ENCODE results near the gene ANKS3. TPM values are rescaled to one million over a fixed set of nuclear protein-coding genes. Genes with fewer than 3 reads are reported as not detected.

ANKS3 gene
- polyA plus RNA-seq, 2 of the 4 experiments (the other 2 are of a cell fraction): 22.7 to 27.1 TPM

- TF ChIP-seq E2F6 (IDR thresholded peaks at IDR 0.05; ENCODE audit: borderline replicate concordance, low read depth) (no peak), HOXB13 (CRISPR knock-in tag; IDR thresholded peaks at IDR 0.05; ENCODE audit: low read depth) (no peak), HEYL (CRISPR knock-in tag; IDR thresholded peaks at IDR 0.05) (no peak), BCL3 (IDR thresholded peaks at IDR 0.05) (no peak), FOXS1 (CRISPR knock-in tag; IDR thresholded peaks at IDR 0.05) (no peak)
Measured at GRCh38 chr16:4687416-4687815, 46.7 kb downstream of the ANKS3 start (continued).

- no peaks in the 10 kb centered on the region for H3K9me3 ChIP-seq
- ATAC-seq (no peak), DNase-seq (ENCODE audit: low read depth in 1 of 2, low spot score in 1 of 2) (no peak), FAIRE-seq (no peak)
- WGBS (ENCODE audit: missing lambda C conversion rate): 96% methylated on average over 24 of the region's 27 CpGs
- no peak for TF ChIP-seq KDM5A (IDR thresholded peaks at IDR 0.05)
- TF ChIP-seq CHD4 (IDR thresholded peaks at IDR 0.05; ENCODE audit: borderline replicate concordance): no peak
- no peak for TF ChIP-seq MAX (IDR thresholded peaks at IDR 0.05)
- TF ChIP-seq TP53 (CRISPR knock-in tag; IDR thresholded peaks at IDR 0.05): no peak
- TF ChIP-seq FOXS1 (CRISPR knock-in tag; IDR thresholded peaks at IDR 0.05): no peak
- no peak for TF ChIP-seq HDAC2 (IDR thresholded peaks at IDR 0.05)
- no peak for TF ChIP-seq SREBF2 (IDR thresholded peaks at IDR 0.05)
- TF ChIP-seq MAZ (IDR thresholded peaks at IDR 0.05; ENCODE audit: borderline replicate concordance, low read depth, low read length): no peak
- TF ChIP-seq NFE2L2 (conservative IDR thresholded peaks at IDR 0.05; ENCODE audit: low read length): no peak
- no peak for TF ChIP-seq RARB (CRISPR knock-in tag; IDR thresholded peaks at IDR 0.05)
- no peak for TF ChIP-seq GATA3 (IDR thresholded peaks at IDR 0.05; ENCODE audit: borderline replicate concordance)
- no peak for TF ChIP-seq SMC3 (IDR thresholded peaks at IDR 0.05)
- no peak for TF ChIP-seq E2F6 (IDR thresholded peaks at IDR 0.05; ENCODE audit: borderline replicate concordance, low read depth)
- TF ChIP-seq HOXB13 (CRISPR knock-in tag; IDR thresholded peaks at IDR 0.05; ENCODE audit: low read depth): no peak
- TF ChIP-seq ZC3H11A (IDR thresholded peaks at IDR 0.05): no peak
- no peak for TF ChIP-seq HOXB5 (CRISPR knock-in tag; IDR thresholded peaks at IDR 0.05)
- no peak for TF ChIP-seq CBX8 (IDR thresholded peaks at IDR 0.05)
- H3K4me2 ChIP-seq: no peak overlapping the region
- H3K27ac ChIP-seq: no peak overlapping the region
- POLR2A ChIA-PET: no interaction called here
- H3K4me3 ChIP-seq: no peak overlapping the region
- CTCF ChIA-PET: no interaction called here
- no peaks in the 10 kb centered on the region for H3K4me1 ChIP-seq
Measured at GRCh38 chr16:4686497-4687210, 47.4 kb downstream of the ANKS3 start.

DNA sequence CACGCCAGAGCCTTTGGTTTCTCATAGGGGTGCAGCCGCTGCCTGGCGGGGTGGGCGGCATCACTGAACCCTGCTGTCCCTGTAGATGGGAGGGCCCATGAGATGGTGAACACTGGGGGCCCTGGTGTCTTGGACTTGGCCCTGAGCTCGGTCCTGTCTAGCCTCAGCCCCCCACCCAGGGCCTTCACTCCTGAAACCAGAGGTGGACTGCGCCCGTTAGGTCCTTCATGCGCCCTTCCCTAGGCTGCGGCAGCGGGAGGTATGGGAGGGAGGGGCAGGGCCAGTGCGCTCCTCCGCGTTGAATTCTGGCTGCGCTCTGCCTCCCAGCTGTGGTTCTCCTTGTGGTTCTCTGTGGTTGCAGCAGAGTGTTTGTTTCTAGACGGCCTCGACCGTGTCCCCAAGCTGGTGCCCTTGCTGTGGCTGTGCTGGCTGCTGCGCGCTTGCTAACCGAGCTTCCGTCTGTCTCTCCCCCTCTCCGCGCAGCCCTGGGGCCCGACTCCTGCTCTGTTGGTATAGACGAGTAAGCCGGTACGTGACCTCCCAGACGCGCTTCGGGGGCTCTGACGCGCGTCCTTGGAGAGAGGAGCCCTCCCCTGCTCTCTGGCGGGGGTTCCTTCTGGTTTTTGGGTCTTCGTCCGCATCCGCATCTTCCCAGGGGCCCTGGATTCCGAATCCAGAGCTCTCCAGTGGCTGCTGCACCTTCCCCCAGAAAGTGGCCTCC is 48.1 kb downstream of the ANKS3 start:
- WGBS (ENCODE audit: missing lambda C conversion rate): 96% methylated on average over 37 of the region's 38 CpGs
- POLR2A ChIA-PET: no interaction called here
- Histone ChIP-seq H3K4me2 (no peak overlapping the region), H3K4me1 (no peaks in the 10 kb centered on the region), H3K9me3 (no peaks in the 10 kb centered on the region), H3K27ac (no peak overlapping the region), H3K4me3 (no peak overlapping the region)
- CTCF ChIA-PET: no interaction called here
- FAIRE-seq (no peak), ATAC-seq (no peak), DNase-seq (ENCODE audit: low read depth in 1 of 2, low spot score in 1 of 2) (no peak)
- TF ChIP-seq HOXB5 (CRISPR knock-in tag; IDR thresholded peaks at IDR 0.05) (no peak), FOSB (CRISPR knock-in tag; IDR thresholded peaks at IDR 0.05) (no peak), CHD2 (IDR thresholded peaks at IDR 0.05; ENCODE audit: low read length, partially characterized antibody) (no peak), RCOR1 (IDR thresholded peaks at IDR 0.05; ENCODE audit: low read depth, low read length) (no peak), E2F6 (IDR thresholded peaks at IDR 0.05; ENCODE audit: borderline replicate concordance, low read depth) (no peak), HOXA7 (CRISPR knock-in tag; IDR thresholded peaks at IDR 0.05) (no peak), EP300 (IDR thresholded peaks at IDR 0.05) (no peak), KDM5A (IDR thresholded peaks at IDR 0.05) (no peak), CBX2 (IDR thresholded peaks at IDR 0.05; ENCODE audit: borderline replicate concordance, low read depth) (no peak), BCL3 (IDR thresholded peaks at IDR 0.05) (no peak), ESRRA (IDR thresholded peaks at IDR 0.05; ENCODE audit: borderline replicate concordance, low read length) (no peak), POLR2AphosphoS2 (conservative IDR thresholded peaks at IDR 0.05; ENCODE audit: low read length) (no peak), ZNF302 (CRISPR knock-in tag; IDR thresholded peaks at IDR 0.05) (no peak), HEYL (CRISPR knock-in tag; IDR thresholded peaks at IDR 0.05) (no peak)
- TF ChIP-seq, protein P1, sequence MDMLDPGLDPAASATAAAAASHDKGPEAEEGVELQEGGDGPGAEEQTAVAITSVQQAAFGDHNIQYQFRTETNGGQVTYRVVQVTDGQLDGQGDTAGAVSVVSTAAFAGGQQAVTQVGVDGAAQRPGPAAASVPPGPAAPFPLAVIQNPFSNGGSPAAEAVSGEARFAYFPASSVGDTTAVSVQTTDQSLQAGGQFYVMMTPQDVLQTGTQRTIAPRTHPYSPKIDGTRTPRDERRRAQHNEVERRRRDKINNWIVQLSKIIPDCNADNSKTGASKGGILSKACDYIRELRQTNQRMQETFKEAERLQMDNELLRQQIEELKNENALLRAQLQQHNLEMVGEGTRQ (IDR thresholded peaks at IDR 0.05): no peak

Data from A549 (cell line).